Liver (tissue), 9 donors: ENCODE results near the gene MAPK7. TPM values are rescaled to one million over a fixed set of nuclear protein-coding genes. Genes with fewer than 3 reads are reported as not detected.

Experiments
- DNase-seq: peaks from one replicate; pipeline ENCODE4 v3.0.0-alpha.2; 2017; ENCODE audit warnings: low spot score
- H3K27ac ChIP-seq, 2 donors: one replicate each; pipeline ENCODE4 v1.7.0; 2013; ENCODE audit warnings: inconsistent platforms in 2 of 2, low read length in 2 of 2, control low read depth in 1 of 2, low read depth in 1 of 2, mild to moderate bottlenecking in 1 of 2
- H3K27me3 ChIP-seq, 4 donors: one replicate each; pipeline versions ENCODE4 v1.6.1 to v1.7.0; 2013; ENCODE audit warnings: low read length in 3 of 4, inconsistent platforms in 1 of 4, mild to moderate bottlenecking in 1 of 4, moderate library complexity in 1 of 4; ENCODE audit not compliant: control insufficient read depth in 4 of 4, insufficient read depth in 4 of 4
- H3K36me3 ChIP-seq, 4 donors: one replicate each; pipeline versions ENCODE4 v1.6.1 to v1.7.0; 2013; ENCODE audit warnings: low read length in 3 of 4, mild to moderate bottlenecking in 3 of 4, low read depth in 1 of 4, moderate library complexity in 1 of 4; ENCODE audit not compliant: control insufficient read depth in 4 of 4, insufficient read depth in 3 of 4
- H3K4me1 ChIP-seq, 4 donors: one replicate each; pipeline versions ENCODE4 v1.6.1 to v1.7.0; 2013; ENCODE audit warnings: low read length in 3 of 4, mild to moderate bottlenecking in 3 of 4, moderate library complexity in 1 of 4; ENCODE audit not compliant: control insufficient read depth in 4 of 4, insufficient read depth in 4 of 4
- H3K4me3 ChIP-seq, 3 donors: one replicate each; pipeline versions ENCODE4 v1.6.1 to v1.7.0; 2013; ENCODE audit warnings: low read length in 3 of 3, control low read depth in 1 of 3, low read depth in 1 of 3, mild to moderate bottlenecking in 1 of 3
- H3K9ac ChIP-seq, 2 donors: one replicate each; pipeline ENCODE4 v1.7.0; 2013; ENCODE audit warnings: low read length in 2 of 2, mild to moderate bottlenecking in 2 of 2, moderate library complexity in 2 of 2, control low read depth in 1 of 2, low read depth in 1 of 2
- H3K9me3 ChIP-seq, 4 donors: one replicate each; pipeline versions ENCODE4 v1.6.1 to v1.7.0; 2013; ENCODE audit warnings: low read length in 3 of 4; ENCODE audit not compliant: control insufficient read depth in 4 of 4
- ATF3 ChIP-seq: IDR thresholded peaks from 2 replicates; pipeline ENCODE4 v1.6.1; 2016; ENCODE audit warnings: antibody characterized with exemption
- EGR1 ChIP-seq, 2 donors: IDR thresholded peaks; 2 replicates each; pipeline ENCODE4 v1.6.1; 2016 to 2018; ENCODE audit warnings: antibody characterized with exemption in 2 of 2, low read depth in 2 of 2
- FOXA1 ChIP-seq: IDR thresholded peaks from 2 replicates; pipeline ENCODE4 v1.6.1; 2016; ENCODE audit warnings: antibody characterized with exemption
- FOXA2 ChIP-seq: IDR thresholded peaks from 2 replicates; pipeline ENCODE4 v1.6.1; 2016; ENCODE audit warnings: antibody characterized with exemption
- GABPA ChIP-seq, 2 donors: IDR thresholded peaks in 1 of 2; conservative IDR thresholded peaks in 1 of 2; 2 replicates each; pipeline ENCODE4 v1.6.1; 2016; ENCODE audit warnings: antibody characterized with exemption in 2 of 2, mild to moderate bottlenecking in 1 of 2, moderate library complexity in 1 of 2
- HNF4A ChIP-seq, 2 donors: conservative IDR thresholded peaks; 2 replicates each; pipeline ENCODE4 v1.6.1; 2016; ENCODE audit warnings: antibody characterized with exemption in 2 of 2, mild to moderate bottlenecking in 2 of 2
- HNF4G ChIP-seq: IDR thresholded peaks from 2 replicates; pipeline ENCODE4 v1.6.1; 2016; ENCODE audit warnings: antibody characterized with exemption
- JUND ChIP-seq, 2 donors: IDR thresholded peaks; 2 replicates each; pipeline ENCODE4 v1.6.1; 2016; ENCODE audit warnings: antibody characterized with exemption in 2 of 2
- MAX ChIP-seq: IDR thresholded peaks from 2 replicates; pipeline ENCODE4 v1.6.1; 2016; ENCODE audit warnings: antibody characterized with exemption
- NR2F2 ChIP-seq: IDR thresholded peaks from 2 replicates; pipeline ENCODE4 v1.6.1; 2016; ENCODE audit warnings: antibody characterized with exemption
- RAD21 ChIP-seq, 2 donors: IDR thresholded peaks; 2 replicates each; pipeline ENCODE4 v1.6.1; 2016; ENCODE audit warnings: antibody characterized with exemption in 2 of 2, mild to moderate bottlenecking in 2 of 2
- REST ChIP-seq: IDR thresholded peaks from 2 replicates; pipeline ENCODE4 v1.6.1; 2016; ENCODE audit warnings: antibody characterized with exemption, mild to moderate bottlenecking
- RXRA ChIP-seq, 2 donors: IDR thresholded peaks; 2 replicates each; pipeline ENCODE4 v1.6.1; 2017 to 2018; ENCODE audit warnings: antibody characterized with exemption in 2 of 2, mild to moderate bottlenecking in 1 of 2
- SP1 ChIP-seq: IDR thresholded peaks from 2 replicates; pipeline ENCODE4 v1.6.1; 2018; ENCODE audit warnings: antibody characterized with exemption, mild to moderate bottlenecking
- TAF1 ChIP-seq: conservative IDR thresholded peaks from 2 replicates; pipeline ENCODE4 v1.6.1; 2016; ENCODE audit warnings: antibody characterized with exemption, mild to moderate bottlenecking
- YY1 ChIP-seq: IDR thresholded peaks from 2 replicates; pipeline ENCODE4 v1.6.1; 2016; ENCODE audit warnings: antibody characterized with exemption, mild to moderate bottlenecking
- ZBTB33 ChIP-seq: IDR thresholded peaks from 2 replicates; pipeline ENCODE4 v1.6.1; 2016; ENCODE audit warnings: antibody characterized with exemption
- WGBS: extraction: QIAGEN DNeasy Blood & Tissue Kit; methylation state at CpG from one replicate; pipeline ENCODE4 v1.1.7; 2013; 5-methylcytosine and 5-hydroxymethylcytosine counted together
- polyA plus RNA-seq, 2 donors: library from polyadenylated mRNA; stranded (reverse) in 1 of 2; unstranded in 1 of 2; fragments of 200-250 nt in 1 of 2; fragments of >200 nt in 1 of 2; fragmentation: Nextera tagmentation in 1 of 2; extraction: Ambion mirVana in 1 of 2; gene quantifications; one replicate each; pipeline versions ENCODE4 v1.2.1 to v1.2.3, GENCODE V29; 2013 to 2015
- total RNA-seq, 2 donors: library from RNA; depleted of rRNA; stranded (reverse); fragments of >200 nt; gene quantifications; one replicate each; pipeline ENCODE4 v1.2.3, GENCODE V29; 2014
- donor health status: healthy.
- donor health status: healthy.
- donor health status: healthy.
- donor health status: healthy.
- donor health status: healthy.

Gene MAPK7
- total and polyA plus RNA-seq, 4 donors = 3.4 to 8.8 (median 5.2) TPM

GRCh38 chr17:19334331-19334730, 44.0 kb upstream of the MAPK7 start:
- no peaks in the 10 kb centered on the region for H3K9me3 ChIP-seq
- no peak overlapping the region for H3K27ac ChIP-seq
- H3K9ac ChIP-seq = no peak overlapping the region
- no peaks in the 10 kb centered on the region for H3K27me3 ChIP-seq
- H3K4me3 ChIP-seq = no peak overlapping the region
- TF ChIP-seq MAX (no peak), TAF1 (no peak), ATF3 (no peak), FOXA1 (no peak), HNF4G (no peak), REST (no peak), GABPA (IDR thresholded peaks at IDR 0.05 in 1 of 2, conservative IDR thresholded peaks at IDR 0.05 in 1 of 2) (no peak), HNF4A (conservative IDR thresholded peaks at IDR 0.05) (no peak), RAD21 (IDR thresholded peaks at IDR 0.05) (no peak), RXRA (IDR thresholded peaks at IDR 0.05) (no peak)
- H3K36me3 ChIP-seq = peaks cover 0 to 3% (median 0%) of the 10 kb centered on the region in 4 donors
- DNase-seq = no peak
- WGBS = 90% methylated on average over 6 of the region's 6 CpGs
- peaks cover 6 to 36% (median 30%) of the 10 kb centered on the region in 4 donors for H3K4me1 ChIP-seq

GRCh38 chr17:19335951-19336631, 42.2 kb upstream of the MAPK7 start:
- Histone ChIP-seq H3K9ac (no peak overlapping the region), H3K27ac (peak overlapping the region in 1 of 2 donors; percentile 84), H3K4me3 (no peak overlapping the region), H3K4me1 (peaks cover 6 to 48% (median 40%) of the 10 kb centered on the region in 4 donors), H3K27me3 (no peaks in the 10 kb centered on the region), H3K36me3 (peaks cover 0 to 3% (median 0%) of the 10 kb centered on the region in 4 donors), H3K9me3 (no peaks in the 10 kb centered on the region)
- WGBS = 93% methylated on average over 18 of the region's 18 CpGs
- no peak for DNase-seq
- TF ChIP-seq HNF4G (no peak), EGR1 (IDR thresholded peaks at IDR 0.05; ENCODE audit: low read depth in 2 of 2) (no peak), MAX (no peak), ATF3 (no peak), TAF1 (no peak), SP1 (no peak), FOXA2 (no peak), JUND (IDR thresholded peaks at IDR 0.05) (no peak), FOXA1 (no peak), RXRA (IDR thresholded peaks at IDR 0.05) (no peak), NR2F2 (no peak), HNF4A (conservative IDR thresholded peaks at IDR 0.05) (no peak), YY1 (no peak), ZBTB33 (no peak), RAD21 (IDR thresholded peaks at IDR 0.05) (no peak), REST (no peak), GABPA (IDR thresholded peaks at IDR 0.05 in 1 of 2, conservative IDR thresholded peaks at IDR 0.05 in 1 of 2) (no peak)
